SK-N-SH treated with all-trans-retinoic acid at 6 μM for 48 hours (cell line): ENCODE data around the gene GALNT17.

Source experiments
- ATAC-seq: fragments of 200-7000 bp; cut with Tn5 transposase; 3 replicates; pipeline ENCODE4 v1.9.1; 2020; ENCODE audit warnings: mild to moderate bottlenecking, moderate library complexity
- ARNTL ChIP-seq: fragments of 450-650 bp; formaldehyde crosslinking; IDR thresholded peaks from 2 replicates; pipeline ENCODE4 v1.5.0; 2020; ENCODE audit warnings: low read depth, mild to moderate bottlenecking, moderate library complexity, borderline replicate concordance
- CREB5 ChIP-seq: fragments of 250-450 bp; sonication (Bioruptor Pico); IDR thresholded peaks from 2 replicates; pipeline ENCODE4 v1.5.1; 2020; ENCODE audit warnings: low read depth, mild to moderate bottlenecking, moderate library complexity
- CSDC2 ChIP-seq: fragments of 250-450 bp; sonication (Bioruptor Pico); IDR thresholded peaks from 2 replicates; pipeline ENCODE4 v1.5.0; 2020; ENCODE audit warnings: mild to moderate bottlenecking, moderate library complexity
- ESRRG ChIP-seq: fragments of 250-450 bp; sonication (Bioruptor Pico); IDR thresholded peaks from 2 replicates; pipeline ENCODE4 v1.6.1; 2021; ENCODE audit warnings: mild to moderate bottlenecking
- GLIS3 ChIP-seq: fragments of 250-450 bp; sonication (Bioruptor Pico); IDR thresholded peaks from 2 replicates; pipeline ENCODE4 v1.5.0; 2020; ENCODE audit warnings: mild to moderate bottlenecking, moderate library complexity
- OSR1 ChIP-seq: fragments of 250-450 bp; sonication (Bioruptor Pico); IDR thresholded peaks from 2 replicates; pipeline ENCODE4 v1.8.0; 2022; ENCODE audit warnings: moderate library complexity, mild to moderate bottlenecking, inconsistent platforms
- POU6F1 ChIP-seq: fragments of 250-450 bp; sonication (Bioruptor Pico); IDR thresholded peaks from 2 replicates; pipeline ENCODE4 v1.8.0; 2021; ENCODE audit warnings: low read depth, mild to moderate bottlenecking, moderate library complexity, borderline replicate concordance
- PPARA ChIP-seq: fragments of 250-450 bp; sonication (Bioruptor Pico); IDR thresholded peaks from 2 replicates; pipeline ENCODE4 v1.5.0; 2020; ENCODE audit warnings: mild to moderate bottlenecking, borderline replicate concordance
- RARB ChIP-seq: fragments of 250-450 bp; sonication (Bioruptor Pico); IDR thresholded peaks from 2 replicates; pipeline ENCODE4 v1.8.0; 2021; ENCODE audit warnings: mild to moderate bottlenecking, moderate library complexity
- SNAI2 ChIP-seq: fragments of 250-450 bp; sonication (Bioruptor Pico); IDR thresholded peaks from 2 replicates; pipeline ENCODE4 v1.5.0; 2020; ENCODE audit warnings: mild to moderate bottlenecking, moderate library complexity
- TCF4 ChIP-seq: fragments of 250-450 bp; sonication (Bioruptor Pico); IDR thresholded peaks from 2 replicates; pipeline ENCODE4 v1.8.0; 2021; ENCODE audit warnings: mild to moderate bottlenecking, moderate library complexity, borderline replicate concordance
- ZFP3 ChIP-seq: fragments of 250-450 bp; sonication (Bioruptor Pico); IDR thresholded peaks from 2 replicates; pipeline ENCODE4 v1.5.0; 2020; ENCODE audit warnings: mild to moderate bottlenecking, moderate library complexity
- ZFP30 ChIP-seq: fragments of 450-650 bp; formaldehyde crosslinking; IDR thresholded peaks from 2 replicates; pipeline ENCODE4 v1.5.0; 2022; ENCODE audit warnings: mild to moderate bottlenecking, moderate library complexity
- ZNF565 ChIP-seq: fragments of 450-650 bp; formaldehyde crosslinking; conservative IDR thresholded peaks from 2 replicates; pipeline ENCODE4 v1.5.0; 2020; ENCODE audit warnings: low read depth, mild to moderate bottlenecking, moderate library complexity
- ZNF70 ChIP-seq: fragments of 450-650 bp; formaldehyde crosslinking; IDR thresholded peaks from 2 replicates; pipeline ENCODE4 v1.5.0; 2020; ENCODE audit warnings: mild to moderate bottlenecking, moderate library complexity
- ZNF8 ChIP-seq: fragments of 450-650 bp; formaldehyde crosslinking; IDR thresholded peaks from 2 replicates; pipeline ENCODE4 v1.5.0; 2020; ENCODE audit warnings: mild to moderate bottlenecking, moderate library complexity
- TF ChIP-seq, protein P1 (sequence below): fragments of 250-450 bp; sonication (Bioruptor Pico); IDR thresholded peaks from 2 replicates; pipeline ENCODE4 v1.5.0; 2020; ENCODE audit warnings: mild to moderate bottlenecking, moderate library complexity
- TF ChIP-seq, protein P2 (sequence below): fragments of 250-450 bp; sonication (Bioruptor Pico); IDR thresholded peaks from 2 replicates; pipeline ENCODE4 v1.8.0; 2020; ENCODE audit warnings: mild to moderate bottlenecking, moderate library complexity, borderline replicate concordance

The GALNT17 gene

GRCh38 chr7:71444130-71444529 is 312.2 kb downstream of the GALNT17 start (continued):
- TF ChIP-seq, protein P1, sequence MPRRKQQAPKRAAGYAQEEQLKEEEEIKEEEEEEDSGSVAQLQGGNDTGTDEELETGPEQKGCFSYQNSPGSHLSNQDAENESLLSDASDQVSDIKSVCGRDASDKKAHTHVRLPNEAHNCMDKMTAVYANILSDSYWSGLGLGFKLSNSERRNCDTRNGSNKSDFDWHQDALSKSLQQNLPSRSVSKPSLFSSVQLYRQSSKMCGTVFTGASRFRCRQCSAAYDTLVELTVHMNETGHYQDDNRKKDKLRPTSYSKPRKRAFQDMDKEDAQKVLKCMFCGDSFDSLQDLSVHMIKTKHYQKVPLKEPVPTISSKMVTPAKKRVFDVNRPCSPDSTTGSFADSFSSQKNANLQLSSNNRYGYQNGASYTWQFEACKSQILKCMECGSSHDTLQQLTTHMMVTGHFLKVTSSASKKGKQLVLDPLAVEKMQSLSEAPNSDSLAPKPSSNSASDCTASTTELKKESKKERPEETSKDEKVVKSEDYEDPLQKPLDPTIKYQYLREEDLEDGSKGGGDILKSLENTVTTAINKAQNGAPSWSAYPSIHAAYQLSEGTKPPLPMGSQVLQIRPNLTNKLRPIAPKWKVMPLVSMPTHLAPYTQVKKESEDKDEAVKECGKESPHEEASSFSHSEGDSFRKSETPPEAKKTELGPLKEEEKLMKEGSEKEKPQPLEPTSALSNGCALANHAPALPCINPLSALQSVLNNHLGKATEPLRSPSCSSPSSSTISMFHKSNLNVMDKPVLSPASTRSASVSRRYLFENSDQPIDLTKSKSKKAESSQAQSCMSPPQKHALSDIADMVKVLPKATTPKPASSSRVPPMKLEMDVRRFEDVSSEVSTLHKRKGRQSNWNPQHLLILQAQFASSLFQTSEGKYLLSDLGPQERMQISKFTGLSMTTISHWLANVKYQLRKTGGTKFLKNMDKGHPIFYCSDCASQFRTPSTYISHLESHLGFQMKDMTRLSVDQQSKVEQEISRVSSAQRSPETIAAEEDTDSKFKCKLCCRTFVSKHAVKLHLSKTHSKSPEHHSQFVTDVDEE = no peak
- no peak for TF ChIP-seq RARB (CRISPR knock-in tag)
- TF ChIP-seq, protein P2, sequence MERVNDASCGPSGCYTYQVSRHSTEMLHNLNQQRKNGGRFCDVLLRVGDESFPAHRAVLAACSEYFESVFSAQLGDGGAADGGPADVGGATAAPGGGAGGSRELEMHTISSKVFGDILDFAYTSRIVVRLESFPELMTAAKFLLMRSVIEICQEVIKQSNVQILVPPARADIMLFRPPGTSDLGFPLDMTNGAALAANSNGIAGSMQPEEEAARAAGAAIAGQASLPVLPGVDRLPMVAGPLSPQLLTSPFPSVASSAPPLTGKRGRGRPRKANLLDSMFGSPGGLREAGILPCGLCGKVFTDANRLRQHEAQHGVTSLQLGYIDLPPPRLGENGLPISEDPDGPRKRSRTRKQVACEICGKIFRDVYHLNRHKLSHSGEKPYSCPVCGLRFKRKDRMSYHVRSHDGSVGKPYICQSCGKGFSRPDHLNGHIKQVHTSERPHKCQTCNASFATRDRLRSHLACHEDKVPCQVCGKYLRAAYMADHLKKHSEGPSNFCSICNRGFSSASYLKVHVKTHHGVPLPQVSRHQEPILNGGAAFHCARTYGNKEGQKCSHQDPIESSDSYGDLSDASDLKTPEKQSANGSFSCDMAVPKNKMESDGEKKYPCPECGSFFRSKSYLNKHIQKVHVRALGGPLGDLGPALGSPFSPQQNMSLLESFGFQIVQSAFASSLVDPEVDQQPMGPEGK (CRISPR knock-in tag) = no peak

DNA sequence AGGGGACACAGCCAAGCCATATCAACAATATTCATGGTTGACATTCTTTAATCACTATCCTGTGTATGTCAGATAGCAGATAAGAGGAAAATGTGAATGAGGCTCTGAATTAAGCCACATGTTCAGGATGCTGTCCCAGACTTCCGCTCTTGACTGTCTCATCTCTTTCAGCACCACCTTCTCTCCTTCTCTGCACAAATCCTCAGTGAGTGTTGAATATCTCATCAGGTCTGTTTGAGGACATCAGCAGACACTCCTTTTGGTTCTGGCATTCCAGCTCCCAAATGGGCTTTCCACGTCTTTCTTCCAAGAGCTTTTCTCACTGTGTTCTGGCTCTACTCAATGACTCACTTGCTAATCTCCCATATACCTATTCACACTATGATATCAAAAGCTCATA is 321.7 kb downstream of the GALNT17 start:
- ATAC-seq = no peak

GRCh38 chr7:71454981-71455380 is 323.0 kb downstream of the GALNT17 start:
- TF ChIP-seq, protein P2 (CRISPR knock-in tag) = no peak
- no peak for TF ChIP-seq CSDC2
- no peak for TF ChIP-seq CREB5 (CRISPR knock-in tag)
- TF ChIP-seq, protein P1 = no peak
- TF ChIP-seq ZNF565 = no peak
- no peak for TF ChIP-seq ESRRG (CRISPR knock-in tag)
- TF ChIP-seq TCF4 (CRISPR knock-in tag) = no peak
- TF ChIP-seq POU6F1 (CRISPR knock-in tag) = no peak
- no peak for TF ChIP-seq ARNTL (CRISPR knock-in tag)
- no peak for TF ChIP-seq PPARA (CRISPR knock-in tag)
- no peak for TF ChIP-seq SNAI2
- no peak for TF ChIP-seq OSR1 (CRISPR knock-in tag)
- no peak for TF ChIP-seq ZNF70 (CRISPR knock-in tag)
- no peak for TF ChIP-seq ZFP3 (CRISPR knock-in tag)
- TF ChIP-seq RARB (CRISPR knock-in tag) = no peak
- ATAC-seq = no peak

More for the DNA sequence above, 321.7 kb downstream of the GALNT17 start:
- TF ChIP-seq, protein P2 (CRISPR knock-in tag) = no peak
- TF ChIP-seq TCF4 (CRISPR knock-in tag) = no peak
- TF ChIP-seq SNAI2 = no peak
- TF ChIP-seq POU6F1 (CRISPR knock-in tag) = no peak
- TF ChIP-seq ZNF565 = no peak
- no peak for TF ChIP-seq ARNTL (CRISPR knock-in tag)
- TF ChIP-seq ZFP30 (CRISPR knock-in tag) = no peak
- no peak for TF ChIP-seq GLIS3 (CRISPR knock-in tag)
- no peak for TF ChIP-seq ZNF8
- TF ChIP-seq ZFP3 (CRISPR knock-in tag) = no peak
- TF ChIP-seq, all 23 proteins: peak for 0
